GM19467 (cell line): ENCODE results near the gene PVRIG.
"Not testable (repeated sequence)": the region's sequence is repeated elsewhere in the genome, so short reads cannot be mapped to it uniquely, and the experiment has no call there.

Experiments used
- ATAC-seq: cut with Tn5 transposase; IDR thresholded peaks from one replicate; pipeline ENCODE4 v1.9.1; 2021; ENCODE audit warnings: mild to moderate bottlenecking, moderate library complexity; ENCODE audit not compliant: unreplicated experiment

The PVRIG gene

DNA sequence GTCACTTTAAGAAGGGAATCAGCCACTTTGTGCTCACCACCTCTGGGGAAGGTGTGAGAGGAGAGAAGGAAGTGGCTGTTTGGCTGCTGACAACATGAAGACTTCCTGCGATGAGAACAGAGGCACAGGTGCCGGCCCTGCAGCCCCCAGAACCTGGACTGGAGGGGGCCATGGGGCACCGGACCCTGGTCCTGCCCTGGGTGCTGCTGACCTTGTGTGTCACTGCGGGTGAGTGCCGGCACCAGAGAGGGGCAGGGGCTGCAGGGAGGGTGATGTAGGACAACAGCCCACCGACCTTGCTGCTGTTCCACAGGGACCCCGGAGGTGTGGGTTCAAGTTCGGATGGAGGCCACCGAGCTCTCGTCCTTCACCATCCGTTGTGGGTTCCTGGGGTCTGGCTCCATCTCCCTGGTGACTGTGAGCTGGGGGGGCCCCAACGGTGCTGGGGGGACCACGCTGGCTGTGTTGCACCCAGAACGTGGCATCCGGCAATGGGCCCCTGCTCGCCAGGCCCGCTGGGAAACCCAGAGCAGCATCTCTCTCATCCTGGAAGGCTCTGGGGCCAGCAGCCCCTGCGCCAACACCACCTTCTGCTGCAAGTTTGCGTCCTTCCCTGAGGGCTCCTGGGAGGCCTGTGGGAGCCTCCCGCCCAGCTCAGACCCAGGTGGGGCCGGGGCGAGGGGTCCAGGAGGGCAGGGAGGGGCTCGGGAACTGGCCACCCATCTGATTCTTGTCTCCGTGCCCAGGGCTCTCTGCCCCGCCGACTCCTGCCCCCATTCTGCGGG is at the start of gene PVRIG:
TSS of gene PVRIG (plus strand) at position 149 of the 785 bp plus-strand sequence. CDS start at position 171, 22 bp downstream.
- not testable (repeated sequence) for ATAC-seq

DNA sequence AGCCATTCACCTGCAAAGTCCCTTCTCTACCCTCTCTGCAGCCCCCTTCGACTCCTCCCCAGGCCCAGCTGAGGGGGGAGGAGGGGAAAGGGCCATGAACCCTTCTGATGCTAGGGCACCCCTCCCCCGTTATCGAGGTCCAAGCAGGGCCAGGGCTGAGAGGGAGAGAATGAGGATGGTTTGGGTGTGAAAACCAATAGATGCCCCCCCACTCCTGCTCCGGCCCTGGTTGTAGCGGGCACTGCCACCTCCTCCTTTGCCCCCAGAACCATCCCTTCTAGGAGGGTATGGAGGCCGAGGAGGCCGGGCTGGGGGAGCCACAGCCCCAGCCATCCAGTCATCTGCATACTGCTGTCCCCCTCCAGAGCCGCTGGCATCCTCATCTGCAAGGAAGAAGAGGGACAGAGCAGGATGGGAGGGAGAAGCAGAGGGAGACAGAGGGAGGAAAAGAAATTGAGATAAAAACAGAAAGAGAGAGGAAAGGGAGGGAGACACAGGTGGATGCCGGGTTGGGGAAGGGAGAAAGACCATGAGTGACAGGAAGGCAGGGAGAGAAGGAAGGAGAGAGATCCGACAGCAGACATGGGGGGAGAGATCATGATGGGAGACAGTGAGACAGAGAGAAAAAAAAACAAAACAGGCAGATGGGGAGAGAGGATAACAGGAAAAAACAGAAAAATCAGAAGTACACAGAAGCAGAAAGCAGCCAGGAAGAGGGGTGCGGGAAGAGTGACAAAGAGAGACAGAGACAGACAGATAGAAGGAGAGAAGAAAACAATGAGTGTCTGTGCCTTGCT is 49.5 kb upstream of the PVRIG start:
- no peak for ATAC-seq

DNA sequence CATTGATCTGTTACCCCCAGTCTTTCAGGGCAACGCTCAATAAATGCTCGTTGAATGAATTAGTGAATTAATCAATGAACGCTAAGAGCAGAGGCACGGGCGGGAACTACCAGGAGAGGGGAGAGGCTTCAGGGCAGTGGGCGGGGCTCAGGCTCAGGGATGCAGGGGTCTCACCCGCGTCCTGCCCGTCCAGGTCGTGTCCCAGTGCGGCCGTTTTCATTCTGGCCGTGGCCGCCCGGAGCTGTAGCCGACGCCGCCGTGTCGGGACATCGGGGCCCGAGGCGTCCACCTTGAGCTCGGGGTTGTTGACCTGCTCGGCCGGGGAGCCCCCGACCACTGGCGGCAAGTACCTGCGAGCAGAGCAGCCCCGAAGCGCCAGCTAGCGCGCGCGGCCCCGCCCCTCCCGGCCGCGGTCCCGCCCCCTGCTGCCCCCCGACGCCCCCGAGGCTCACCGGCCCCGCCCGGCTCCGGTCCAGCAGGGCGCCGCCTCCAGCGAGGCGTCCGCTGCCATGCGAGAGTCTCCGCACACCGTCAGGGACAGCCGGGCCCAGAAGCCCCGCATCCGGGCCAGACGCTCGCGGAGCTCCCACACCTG is 48.6 kb upstream of the PVRIG start:
- ATAC-seq: no peak

DNA sequence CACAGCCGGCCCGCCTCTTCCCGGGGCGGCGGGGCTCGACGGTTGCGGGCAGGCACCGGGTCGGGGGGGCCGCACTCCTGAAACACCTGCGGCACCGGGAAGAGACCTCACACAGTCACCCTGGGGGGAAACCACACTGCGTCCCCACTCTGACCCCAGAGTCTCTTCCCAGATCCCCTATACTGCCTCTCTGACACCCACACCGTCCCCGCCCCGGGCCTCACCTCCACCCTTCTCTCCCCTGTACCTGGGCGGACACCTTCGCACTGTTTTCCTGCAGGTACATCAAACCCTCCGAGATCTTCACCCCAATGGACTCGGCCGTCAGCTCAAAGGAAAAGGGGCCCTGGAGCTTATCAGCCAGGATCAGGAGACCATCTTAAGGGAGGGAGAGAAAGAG is 47.9 kb upstream of the PVRIG start:
- ATAC-seq: no peak

DNA sequence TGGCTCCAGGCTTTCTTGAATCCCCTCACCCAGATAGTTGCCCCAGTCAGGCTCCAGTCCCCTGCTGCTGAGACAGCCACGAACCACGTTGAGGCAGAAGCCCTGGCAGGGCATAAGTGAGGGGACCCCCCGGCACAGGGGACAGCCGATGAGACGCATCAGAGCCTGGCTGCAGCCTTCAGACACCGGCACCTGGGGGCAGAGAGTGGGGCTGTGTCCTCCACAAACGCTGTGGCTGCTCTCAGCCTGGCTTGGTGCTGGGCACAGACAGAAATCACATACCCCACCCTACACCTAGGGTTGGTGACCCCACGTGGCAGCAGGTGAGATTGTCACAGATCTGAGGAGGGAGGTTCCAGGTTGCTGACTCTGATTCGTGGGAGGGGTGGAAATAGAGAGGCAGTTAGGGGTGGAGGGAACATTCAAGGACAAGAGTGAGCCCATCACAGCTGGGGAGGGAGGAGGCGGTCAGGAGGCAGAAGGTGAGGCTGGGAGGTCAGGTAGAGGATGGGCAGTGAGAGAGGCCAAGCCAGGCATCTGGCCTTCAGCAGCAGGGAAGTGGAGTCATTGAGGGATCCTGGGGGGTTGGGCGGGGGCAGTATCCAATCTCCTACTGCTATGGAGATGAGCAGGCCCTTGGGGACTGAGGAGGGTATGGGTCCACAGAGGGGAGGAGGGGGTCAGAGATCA is 45.8 kb upstream of the PVRIG start:
- no peak for ATAC-seq

DNA sequence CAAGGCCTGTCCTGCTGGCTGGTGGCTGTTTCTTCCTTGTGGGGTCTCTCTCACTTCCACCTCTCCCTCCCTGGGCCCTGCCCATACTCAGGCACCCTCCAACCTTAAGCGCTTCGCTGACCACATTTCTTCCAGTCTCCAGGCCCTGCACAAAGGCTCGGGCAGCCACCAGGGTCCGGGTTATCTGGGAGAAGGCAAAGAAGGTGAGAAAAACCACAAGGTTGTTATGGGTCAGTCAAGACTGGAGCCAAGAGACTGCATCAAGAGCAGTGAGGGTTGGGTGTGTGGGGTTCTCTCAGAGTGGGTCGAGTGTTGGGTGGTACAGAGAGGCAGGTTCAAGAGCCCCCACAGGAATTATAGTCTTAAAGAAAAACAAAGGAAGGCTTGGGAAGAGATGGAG is 45.2 kb upstream of the PVRIG start:
- ATAC-seq: no peak

DNA sequence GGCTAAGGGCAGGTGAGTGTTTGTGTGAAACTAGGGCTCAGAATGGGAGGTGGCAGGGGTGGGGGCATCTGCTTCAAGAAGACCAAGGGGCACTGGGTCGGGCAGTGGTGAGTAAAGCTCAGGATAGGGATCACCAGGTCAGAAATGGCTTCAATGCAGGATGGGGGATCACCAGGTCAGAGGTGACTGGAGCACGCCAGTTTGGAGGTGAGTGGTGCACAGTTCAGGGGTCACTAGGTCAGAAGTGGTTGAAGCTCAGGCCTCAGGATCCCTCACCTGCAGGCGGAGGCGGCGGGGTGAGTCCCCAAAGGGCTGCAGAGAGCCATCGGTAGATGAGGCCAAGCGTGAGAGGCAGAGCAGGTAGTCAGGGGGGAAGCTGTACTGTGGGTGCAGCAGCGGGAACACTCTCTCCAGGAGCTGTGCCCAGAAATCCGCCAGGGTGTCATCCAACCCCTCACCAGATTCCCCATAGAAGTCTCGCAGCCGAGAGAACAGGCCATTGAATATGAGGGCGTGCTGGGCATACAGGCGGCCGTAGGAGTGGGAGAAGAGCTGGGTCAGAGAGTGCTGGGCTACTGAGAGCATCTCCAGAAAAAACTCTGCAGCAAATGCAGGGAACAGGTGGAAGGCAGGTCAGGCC is 44.3 kb upstream of the PVRIG start:
- no peak for ATAC-seq

DNA sequence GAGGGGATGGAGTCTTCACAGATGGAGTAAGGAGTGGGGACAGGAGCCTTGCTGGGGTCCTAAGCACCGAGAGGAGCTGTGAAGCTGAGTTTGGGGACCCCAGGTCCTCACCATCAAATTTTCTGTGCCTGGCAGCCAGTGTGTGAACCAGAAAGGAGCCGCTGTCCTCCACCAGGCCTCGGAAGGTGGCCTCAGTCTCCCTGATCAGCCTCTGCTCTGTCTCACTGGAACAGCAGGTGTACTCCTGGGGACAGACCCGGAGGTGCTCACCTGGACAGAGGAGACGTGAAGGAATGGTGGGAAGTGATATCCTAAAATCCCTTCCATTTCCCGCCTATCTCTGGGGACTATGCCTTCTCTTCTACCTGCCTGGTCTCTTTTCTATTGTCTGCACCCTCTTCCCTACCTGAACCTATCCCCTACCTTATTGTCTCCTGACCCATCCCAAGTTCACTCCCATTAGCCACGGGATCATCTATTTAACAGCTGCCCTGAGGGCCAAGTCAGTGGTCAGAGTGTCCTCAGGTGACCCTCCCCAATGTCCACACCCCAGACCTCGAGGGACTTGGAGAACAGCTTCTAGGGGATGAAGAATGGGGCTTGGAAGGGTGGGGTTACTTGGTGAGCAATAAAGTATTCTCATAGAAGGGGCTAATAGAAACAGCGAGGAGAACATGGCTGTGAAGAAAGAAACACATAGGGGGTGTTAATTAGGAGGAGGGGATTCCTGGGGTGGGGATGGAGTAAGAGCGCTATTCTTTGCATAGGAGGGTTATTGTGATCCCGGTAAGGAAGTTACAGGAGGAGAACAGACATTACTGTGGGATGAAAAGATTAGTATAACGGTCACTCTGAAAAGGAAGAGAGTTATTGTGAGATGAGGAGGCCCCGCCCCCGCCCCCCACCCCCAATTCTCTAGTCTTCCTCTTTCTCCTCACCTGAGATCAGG is 43.4 kb upstream of the PVRIG start:
- no peak for ATAC-seq

DNA sequence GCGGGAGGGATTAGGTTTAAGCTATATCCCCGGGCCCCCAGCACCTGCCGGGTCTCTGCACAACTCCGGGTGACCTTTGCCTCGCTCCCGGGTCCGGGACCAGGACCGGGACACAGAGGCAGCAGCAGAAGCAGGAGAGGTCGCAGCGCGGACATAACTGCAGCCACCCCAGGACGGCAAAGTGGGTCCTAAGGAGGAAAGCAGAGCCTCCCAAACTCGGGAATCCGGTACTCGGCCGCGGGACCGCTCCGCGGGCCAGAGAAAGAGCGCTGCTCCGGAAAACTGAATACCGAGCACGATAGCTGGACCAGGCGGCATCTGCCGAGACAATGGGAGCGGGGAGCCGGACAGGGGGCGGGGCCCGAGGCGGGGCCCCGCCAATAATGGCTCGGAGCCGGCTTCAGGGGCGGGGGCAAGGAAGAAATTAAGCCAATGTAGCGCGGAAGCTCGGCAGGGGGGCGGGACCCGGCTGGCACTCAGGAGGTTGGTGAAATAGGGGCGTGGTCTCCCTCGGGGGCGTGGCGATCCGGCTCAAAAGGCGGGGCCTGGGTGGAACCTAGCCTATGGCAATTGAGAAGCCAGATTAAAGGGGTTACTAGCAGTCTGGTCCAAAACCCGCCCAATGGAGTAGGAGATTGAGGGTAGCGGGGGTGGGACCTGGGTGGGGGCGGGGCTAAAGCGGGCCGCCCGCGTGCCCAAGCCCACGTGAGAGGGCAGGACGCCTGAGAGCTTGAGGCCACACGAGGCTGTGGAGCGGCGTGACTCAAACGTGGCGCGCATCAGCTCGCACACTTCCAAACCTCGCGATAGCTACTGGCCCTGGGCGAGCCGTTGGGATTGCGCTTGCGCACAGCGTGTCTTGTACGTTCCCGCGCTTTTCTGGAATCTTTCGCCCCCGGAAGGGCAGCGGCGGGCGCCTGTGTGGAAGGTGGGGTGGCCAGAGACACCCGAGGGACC is 42.4 kb upstream of the PVRIG start, which contains the start of the genes GPC2 and STAG3:
TSS of gene GPC2 (minus strand) at position 337 of the 957 bp plus-strand sequence. CDS start at position 155, 182 bp downstream.
TSS of gene STAG3 (plus strand) at position 874 of the 957 bp plus-strand sequence. CDS start 2,639 bp downstream, outside the sequence.
- peak; percentile 84 for ATAC-seq

DNA sequence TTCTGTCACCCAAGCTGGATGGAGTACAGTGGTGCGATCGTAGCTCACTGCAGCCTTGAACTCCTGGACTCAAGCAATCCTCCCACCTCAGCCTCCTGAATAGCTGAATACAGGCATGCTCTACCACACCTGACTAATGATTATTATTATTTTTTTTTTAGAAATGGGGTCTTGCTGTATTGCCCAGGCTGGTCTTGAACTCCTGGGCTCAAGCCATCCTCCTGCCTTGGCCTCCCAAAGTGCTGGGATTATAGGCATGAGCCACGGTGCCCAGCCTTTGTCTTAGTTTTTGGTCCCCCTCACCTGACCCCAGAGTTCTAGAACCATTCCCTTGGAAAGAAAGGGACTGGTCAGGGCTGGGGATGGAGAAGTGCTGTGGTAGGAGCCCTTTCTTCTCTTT is 39.7 kb upstream of the PVRIG start:
- not testable (repeated sequence) for ATAC-seq

DNA sequence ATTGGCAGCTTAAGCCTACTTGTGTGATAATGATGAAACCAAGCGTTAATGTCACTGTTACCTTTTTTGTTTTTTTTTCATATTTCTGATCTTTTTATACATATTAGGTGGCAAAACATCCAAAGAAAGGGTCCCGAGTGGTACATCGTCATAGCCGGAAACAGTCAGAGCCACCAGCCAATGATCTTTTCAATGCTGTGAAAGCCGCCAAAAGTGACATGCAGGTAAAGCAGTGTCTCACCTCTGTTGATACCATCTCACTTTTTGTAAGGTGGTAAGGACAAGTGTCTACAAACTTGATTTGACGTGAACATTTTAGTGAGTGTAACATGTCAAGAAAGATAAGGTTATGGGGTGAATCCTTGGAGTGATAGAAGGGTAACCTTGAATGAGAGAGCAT is 37.1 kb upstream of the PVRIG start:
- ATAC-seq: not testable (repeated sequence)

DNA sequence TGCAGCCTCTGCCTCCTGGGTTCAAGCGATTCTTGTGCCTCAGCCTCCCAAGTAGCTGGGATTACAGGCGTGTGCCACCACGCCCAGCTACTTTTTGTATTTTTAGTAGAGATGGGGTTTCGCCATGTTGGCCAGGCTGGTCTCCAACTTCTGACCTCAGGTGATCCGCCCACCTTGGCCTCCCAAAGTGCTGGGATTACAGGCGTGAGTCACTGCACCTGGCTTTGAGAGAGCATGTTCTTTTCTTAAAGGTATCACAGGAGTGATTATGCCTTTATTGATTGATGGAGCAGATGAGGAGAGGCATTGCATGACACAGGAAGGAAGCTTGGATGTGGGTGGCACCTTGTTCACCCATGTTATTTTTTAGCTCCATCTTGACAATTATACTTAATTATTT is 36.7 kb upstream of the PVRIG start:
- ATAC-seq: not testable (repeated sequence)

DNA sequence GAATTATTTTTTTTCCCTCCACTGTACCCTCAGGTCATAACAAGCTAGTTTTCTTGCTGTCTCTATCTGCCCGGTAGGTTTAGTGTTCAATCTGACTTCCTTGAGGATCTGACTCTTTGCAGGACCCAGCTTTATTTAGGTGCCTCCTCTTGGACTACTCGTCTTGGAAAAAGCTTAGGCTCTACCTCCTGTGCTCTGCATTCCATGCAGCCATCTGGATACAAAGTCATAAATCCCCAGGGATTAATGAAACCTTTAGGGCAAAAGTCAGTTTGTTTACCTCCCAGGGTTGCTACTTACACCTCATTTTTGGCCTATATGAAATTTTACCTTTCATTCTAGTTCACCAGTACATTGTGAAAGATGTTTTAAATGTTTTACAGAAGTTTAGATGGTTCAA is 34.0 kb upstream of the PVRIG start:
- ATAC-seq: no peak

DNA sequence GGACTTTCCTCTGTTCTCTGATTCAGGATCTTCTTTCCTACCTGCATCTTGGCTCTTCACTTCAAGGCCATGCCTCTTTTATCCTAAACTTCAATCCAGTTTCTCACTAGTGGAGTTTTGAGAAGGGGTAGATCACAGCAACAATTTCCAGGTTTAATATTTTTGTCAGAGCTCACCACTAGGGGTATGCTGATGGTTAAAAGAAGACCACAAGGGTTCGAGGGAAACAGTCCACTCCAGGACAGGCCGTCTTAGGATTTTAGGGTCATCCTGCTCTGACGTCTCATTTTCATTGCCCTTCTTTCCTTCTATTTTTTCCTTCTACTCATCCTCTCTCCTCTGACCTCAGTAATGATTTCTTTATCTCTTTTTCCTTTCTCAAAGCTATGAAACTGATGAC is 30.7 kb upstream of the PVRIG start:
- ATAC-seq: no peak

DNA sequence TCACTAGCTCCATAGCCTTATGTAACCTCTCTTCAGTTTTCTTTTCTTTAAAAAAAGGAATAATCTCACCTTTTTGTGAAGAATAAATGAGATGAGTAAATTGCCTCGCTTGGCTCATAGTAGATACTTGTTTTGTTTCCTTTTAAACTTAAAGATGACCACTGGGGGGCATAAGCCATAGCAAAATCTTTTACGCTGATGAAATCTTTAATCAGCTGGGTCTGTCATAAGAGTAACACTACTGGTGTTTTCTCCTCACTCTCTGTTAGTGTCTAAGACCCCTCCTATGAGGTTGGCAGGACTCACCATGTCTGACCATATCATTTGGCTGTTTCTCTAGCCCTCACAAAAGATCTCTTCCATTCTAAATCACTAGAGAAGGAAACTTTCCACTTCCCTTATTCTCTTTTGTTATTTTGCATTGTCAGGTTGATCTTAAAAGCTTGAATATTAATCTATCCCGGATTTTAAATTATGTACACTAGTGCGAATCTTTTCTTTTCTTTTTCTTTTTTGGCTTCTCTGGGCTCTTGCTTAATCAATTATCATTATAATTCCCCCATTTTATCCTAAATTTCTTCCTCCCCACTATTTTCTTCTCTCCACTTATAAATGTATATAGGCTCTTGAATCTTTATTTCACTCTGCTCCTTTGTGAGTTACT is 29.6 kb upstream of the PVRIG start:
- no peak for ATAC-seq

DNA sequence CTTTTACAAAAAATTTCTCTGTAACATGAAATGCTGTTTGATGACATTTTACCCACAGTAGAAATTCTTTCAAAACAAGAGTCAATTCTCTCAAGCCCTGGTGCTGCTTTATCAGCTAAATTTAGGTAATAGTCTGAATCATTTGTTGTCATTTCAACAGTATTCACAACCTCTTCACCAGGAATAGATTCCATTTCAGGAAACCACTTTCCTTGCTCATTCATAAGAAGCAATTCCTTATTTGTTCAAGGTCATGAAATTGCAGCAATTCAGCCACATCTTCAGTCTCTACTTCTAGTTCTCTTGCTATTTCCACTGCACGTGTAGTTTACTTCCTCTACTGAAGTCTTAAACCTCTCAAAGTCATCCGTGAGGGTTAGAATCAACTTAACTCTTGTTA is 28.0 kb upstream of the PVRIG start:
- ATAC-seq: no peak

DNA sequence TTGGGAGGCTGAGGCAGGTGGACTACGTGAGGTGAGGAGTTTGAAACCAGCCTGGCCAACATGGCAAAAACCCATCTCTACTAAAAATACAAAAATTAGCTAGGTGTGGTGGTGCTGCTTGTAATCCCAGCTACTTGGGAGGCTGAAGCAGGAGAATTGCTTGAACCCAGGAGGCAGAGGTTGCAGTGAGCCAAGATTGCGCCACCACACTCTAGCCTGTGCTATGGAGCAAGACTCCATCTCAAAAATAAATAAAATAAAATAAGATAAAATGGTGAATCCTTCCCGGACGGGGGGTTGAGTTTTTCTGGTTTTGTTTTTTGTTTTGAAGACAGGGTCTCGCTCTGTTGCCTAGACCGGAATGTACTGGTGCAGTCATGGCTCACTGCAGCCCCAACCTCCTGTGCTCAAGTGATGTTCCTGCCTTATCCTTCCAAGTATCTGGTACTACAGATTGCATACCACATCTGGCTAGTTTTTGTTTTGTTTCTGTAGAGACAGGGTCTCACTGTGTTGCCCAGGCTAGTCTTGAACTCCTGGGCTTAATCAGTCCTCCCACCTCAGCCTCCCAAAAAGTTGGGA is 27.4 kb upstream of the PVRIG start:
- ATAC-seq: not testable (repeated sequence)
